Measurements from ENCODE around the gene STXBP1.

- TF ChIP-seq CTCF (IDR thresholded peaks at IDR 0.05; ENCODE audit: extremely low read depth in 1 of 2, insufficient read depth in 1 of 2, low read depth in 1 of 2, low read length in 2 of 2) (no peak), POLR2A (IDR thresholded peaks at IDR 0.05; ENCODE audit: low read depth, low read length) (no peak), POLR2AphosphoS5 (IDR thresholded peaks at IDR 0.05; ENCODE audit: insufficient read depth, low read depth, low read length) (no peak), EZH2 (IDR thresholded peaks at IDR 0.05; ENCODE audit: borderline replicate concordance, low read depth, low read length, severe bottlenecking) (no peak), JUN (IDR thresholded peaks at IDR 0.05; ENCODE audit: borderline replicate concordance, insufficient read depth, insufficient read length, low read depth) (no peak), FOS (IDR thresholded peaks at IDR 0.05; ENCODE audit: borderline replicate concordance, insufficient read depth, low read length) (no peak), MYC (IDR thresholded peaks at IDR 0.05; ENCODE audit: low read depth, low read length) (no peak), MAX (IDR thresholded peaks at IDR 0.05; ENCODE audit: insufficient read depth, insufficient read length) (no peak), GATA2 (IDR thresholded peaks at IDR 0.05; ENCODE audit: insufficient read depth, insufficient read length, low read depth, low read length) (no peak)
These were observed 110.1 kb downstream of the STXBP1 start for GRCh38 chr9:127722055-127722745.

Measured in endothelial cell of umbilical vein (primary cell).